H1 (cell line): ENCODE data around the gene BUD23. TPM values are rescaled to one million over a fixed set of nuclear protein-coding genes. Genes with fewer than 3 reads are reported as not detected.

ENCODE experiments used
- GABPA ChIP-seq: IDR thresholded peaks from 2 replicates; pipeline ENCODE4 v1.6.1; 2011; ENCODE audit warnings: mild to moderate bottlenecking, low read length, moderate library complexity, borderline replicate concordance; ENCODE audit not compliant: insufficient read depth
- NRF1 ChIP-seq: IDR thresholded peaks from 2 replicates; pipeline ENCODE4 v1.6.1; 2011; ENCODE audit warnings: mild to moderate bottlenecking, low read depth, low read length, improper control_type of control experiment
- RBBP5 ChIP-seq: IDR thresholded peaks from 2 replicates; pipeline ENCODE4 v1.7.1; 2012; ENCODE audit warnings: low read depth, mild to moderate bottlenecking, inconsistent platforms, low read length, moderate library complexity, borderline replicate concordance
- RXRA ChIP-seq: IDR thresholded peaks from 2 replicates; pipeline ENCODE4 v1.6.1; 2011; ENCODE audit warnings: low read depth, mild to moderate bottlenecking, low read length, moderate library complexity; ENCODE audit not compliant: insufficient read depth
- SP4 ChIP-seq: IDR thresholded peaks from 2 replicates; pipeline ENCODE4 v1.6.1; 2012; ENCODE audit warnings: low read length, inconsistent platforms
- polyA plus RNA-seq, 7 experiments: library from polyadenylated mRNA; depleted of rRNA in 3 of 7; stranded (reverse) in 5 of 7; unstranded in 2 of 7; fragments of >200 nt in 5 of 7; fragments of 200-250 nt in 2 of 7; gene quantifications; 1 replicate in 5 of 7; 2 replicates in 1 of 7; 4 replicates in 1 of 7; pipeline versions ENCODE4 v1.2.1 to v1.2.3, GENCODE V29; 2011 to 2013; ENCODE audit warnings: missing spikeins in 2 of 7, mixed read lengths in 2 of 7
- total RNA-seq: library from RNA; stranded (reverse); fragmentation: NEBNext Ultra II Directional; extraction: Animal tissue kit (Norgen Biotek cat#: 25700); gene quantifications from 2 replicates; pipeline ENCODE4 v1.2.1, GENCODE V29; 2021

The BUD23 gene
- total and polyA plus RNA-seq, 2 of the 8 experiments (the other 6 are each of a cell fraction or from before 2014, with no cell fraction given), result 72.3 to 78.4 TPM

GRCh38 chr7:73704640-73705550, 21.5 kb downstream of the BUD23 start (continued):
- TF ChIP-seq RXRA (no peak), NRF1 (no peak), SP4 (no peak), RBBP5 (no peak), GABPA (no peak)
- TF ChIP-seq, all 59 proteins: peak for 0
